H1 (cell line): ENCODE measurements around the gene CELF4. TPM values are rescaled to one million over a fixed set of nuclear protein-coding genes. Genes with fewer than 3 reads are reported as not detected.

Source experiments
- BCL11A ChIP-seq, 2 experiments: IDR thresholded peaks; one replicate each; pipeline ENCODE4 v1.6.1; 2011; ENCODE audit warnings: low read depth in 2 of 2, low read length in 2 of 2, mild to moderate bottlenecking in 2 of 2
- CHD7 ChIP-seq: fragments of 300-600 bp; sonication (generic); IDR thresholded peaks from 2 replicates; pipeline ENCODE4 v1.7.1; 2012; ENCODE audit warnings: low read length, moderate library complexity, mild to moderate bottlenecking, inconsistent platforms; ENCODE audit not compliant: insufficient replicate concordance
- GTF2F1 ChIP-seq: IDR thresholded peaks from 2 replicates; pipeline ENCODE4 v1.6.1; 2012; ENCODE audit warnings: low read depth, low read length, improper control_type of control experiment, borderline replicate concordance
- JUND ChIP-seq: IDR thresholded peaks from 2 replicates; pipeline ENCODE4 v1.6.1; 2011; ENCODE audit warnings: mild to moderate bottlenecking, improper control_type of control experiment, low read length
- KDM1A ChIP-seq: fragments of 200-600, 300-600 bp; sonication (generic); IDR thresholded peaks from 2 replicates; pipeline ENCODE4 v1.7.1; 2016; ENCODE audit warnings: mild to moderate bottlenecking, low read length, borderline replicate concordance
- PHF8 ChIP-seq: fragments of 200-600 bp; sonication (generic); conservative IDR thresholded peaks from 2 replicates; pipeline ENCODE4 v1.7.1; 2012; ENCODE audit warnings: low read depth, mild to moderate bottlenecking, inconsistent platforms, low read length, moderate library complexity
- SRF ChIP-seq: IDR thresholded peaks from 2 replicates; pipeline ENCODE4 v1.6.1; 2011; ENCODE audit warnings: mild to moderate bottlenecking, low read depth, low read length, moderate library complexity
- polyA plus RNA-seq, 7 experiments: library from polyadenylated mRNA; depleted of rRNA in 3 of 7; stranded (reverse) in 5 of 7; unstranded in 2 of 7; fragments of >200 nt in 5 of 7; fragments of 200-250 nt in 2 of 7; gene quantifications; 1 replicate in 5 of 7; 2 replicates in 1 of 7; 4 replicates in 1 of 7; pipeline versions ENCODE4 v1.2.1 to v1.2.3, GENCODE V29; 2011 to 2013; ENCODE audit warnings: missing spikeins in 2 of 7, mixed read lengths in 2 of 7
- total RNA-seq: library from RNA; stranded (reverse); fragmentation: NEBNext Ultra II Directional; extraction: Animal tissue kit (Norgen Biotek cat#: 25700); gene quantifications from 2 replicates; pipeline ENCODE4 v1.2.1, GENCODE V29; 2021

CELF4 gene
- total and polyA plus RNA-seq, 2 of the 8 experiments (the other 6 are each of a cell fraction or from before 2014, with no cell fraction given) = 1.6 to 3.4 TPM

GRCh38 chr18:37565101-37565976 is at the start of gene CELF4 (continued):
- TF ChIP-seq CHD7 (no peak), KDM1A (no peak), BCL11A (IDR thresholded peaks at IDR 0.05; ENCODE audit: low read depth in 2 of 2, low read length in 2 of 2) (no peak), PHF8 (0 out of 2 replicates have a peak, but pooled peaks have one; percentile 24), GTF2F1 (no peak), SRF (no peak), JUND (0 out of 2 replicates have a peak, but pooled peaks have one; percentile 10)
